Measurements from ENCODE around the gene BABAM2. TPM values are rescaled to one million over a fixed set of nuclear protein-coding genes. Genes with fewer than 3 reads are reported as not detected.

Gene BABAM2
- total RNA-seq, 1 donor from 2014 or later: 28.5 TPM

GRCh38 chr2:28320009-28320365 lies 429.5 kb downstream of the BABAM2 start:
- TF ChIP-seq EZH2 (IDR thresholded peaks at IDR 0.05; ENCODE audit: insufficient read depth, low read length): no peak
- TF ChIP-seq CTCF (IDR thresholded peaks at IDR 0.05; ENCODE audit: insufficient read depth, low read depth, low read length): no peak
- H2AFZ ChIP-seq (ENCODE audit: low read depth, low read length): no peak overlapping the region
- H3K27me3 ChIP-seq (ENCODE audit: insufficient read depth, low read length): no peaks in the 10 kb centered on the region
- no peak overlapping the region for H3K4me3 ChIP-seq (ENCODE audit: insufficient read depth, low read depth, low read length)
- no peak overlapping the region for H3K9ac ChIP-seq (ENCODE audit: low read length)
- no peak overlapping the region for H3K27ac Mint-ChIP-seq (ENCODE audit: unreplicated experiment)
- no peaks in the 10 kb centered on the region for H4K20me1 ChIP-seq (ENCODE audit: insufficient read depth, low read length)
- H3K36me3 ChIP-seq (ENCODE audit: insufficient read depth, low read length): no peaks in the 10 kb centered on the region
- peaks cover 24% of the 10 kb centered on the region for H3K4me1 Mint-ChIP-seq (ENCODE audit: low read depth, unreplicated experiment)
- no peaks in the 10 kb centered on the region for H3K79me2 ChIP-seq (ENCODE audit: insufficient read depth, low read length)
- peak overlapping the region; percentile 39 for H3K4me2 ChIP-seq (ENCODE audit: low read length)
- DNase-seq (ENCODE audit: low read depth) (no peak), FAIRE-seq (no peak)
- peaks cover 22% of the 10 kb centered on the region for H3K4me1 ChIP-seq (ENCODE audit: insufficient read depth, low read length)
- no peaks in the 10 kb centered on the region for H3K9me3 ChIP-seq (ENCODE audit: insufficient read depth, low read depth, low read length)
- H3K9me3 Mint-ChIP-seq (ENCODE audit: unreplicated experiment): no peaks in the 10 kb centered on the region
- peak overlapping the region; percentile 2 for H3K27ac ChIP-seq (ENCODE audit: low read depth, low read length)
- peaks cover 1% of the 10 kb centered on the region for H3K27me3 Mint-ChIP-seq (ENCODE audit: low read depth, unreplicated experiment)
- H3K36me3 Mint-ChIP-seq (ENCODE audit: low read depth, unreplicated experiment): peaks cover 5% of the 10 kb centered on the region
- H3K4me3 Mint-ChIP-seq (ENCODE audit: unreplicated experiment): no peak overlapping the region

- FAIRE-seq (no peak), DNase-seq (ENCODE audit: low read depth) (no peak)
- Histone ChIP-seq H3K9ac (ENCODE audit: low read length) (no peak overlapping the region), H3K79me2 (ENCODE audit: insufficient read depth, low read length) (no peaks in the 10 kb centered on the region), H2AFZ (ENCODE audit: low read depth, low read length) (no peak overlapping the region), H3K27ac (ENCODE audit: low read depth, low read length) (peak overlapping the region; percentile 2), H3K4me2 (ENCODE audit: low read length) (no peak overlapping the region), H4K20me1 (ENCODE audit: insufficient read depth, low read length) (no peaks in the 10 kb centered on the region), H3K4me3 (ENCODE audit: insufficient read depth, low read depth, low read length) (no peak overlapping the region), H3K27me3 (ENCODE audit: insufficient read depth, low read length) (no peaks in the 10 kb centered on the region), H3K9me3 (ENCODE audit: insufficient read depth, low read depth, low read length) (no peaks in the 10 kb centered on the region), H3K36me3 (ENCODE audit: insufficient read depth, low read length) (no peaks in the 10 kb centered on the region), H3K4me1 (ENCODE audit: insufficient read depth, low read length) (peaks cover 22% of the 10 kb centered on the region)
- no peaks in the 10 kb centered on the region for H3K9me3 Mint-ChIP-seq (ENCODE audit: unreplicated experiment)
- TF ChIP-seq CTCF (IDR thresholded peaks at IDR 0.05; ENCODE audit: insufficient read depth, low read depth, low read length): no peak
- no peak for TF ChIP-seq EZH2 (IDR thresholded peaks at IDR 0.05; ENCODE audit: insufficient read depth, low read length)
- H3K27me3 Mint-ChIP-seq (ENCODE audit: low read depth, unreplicated experiment): peaks cover 1% of the 10 kb centered on the region
- peaks cover 4% of the 10 kb centered on the region for H3K36me3 Mint-ChIP-seq (ENCODE audit: low read depth, unreplicated experiment)
- no peak overlapping the region for H3K4me3 Mint-ChIP-seq (ENCODE audit: unreplicated experiment)
- peaks cover 28% of the 10 kb centered on the region for H3K4me1 Mint-ChIP-seq (ENCODE audit: low read depth, unreplicated experiment)
- no peak overlapping the region for H3K27ac Mint-ChIP-seq (ENCODE audit: unreplicated experiment)
Measured at GRCh38 chr2:28320371-28320770, 429.8 kb downstream of the BABAM2 start.

- H3K79me2 ChIP-seq (ENCODE audit: insufficient read depth, low read length): no peaks in the 10 kb centered on the region
- peak overlapping the region; percentile 77 for H3K27ac Mint-ChIP-seq (ENCODE audit: unreplicated experiment)
- H3K4me1 Mint-ChIP-seq (ENCODE audit: low read depth, unreplicated experiment): peaks cover 32% of the 10 kb centered on the region
- H3K27me3 Mint-ChIP-seq (ENCODE audit: low read depth, unreplicated experiment): peaks cover 1% of the 10 kb centered on the region
- peaks cover 31% of the 10 kb centered on the region for H3K4me1 ChIP-seq (ENCODE audit: insufficient read depth, low read length)
- peaks cover 4% of the 10 kb centered on the region for H3K36me3 Mint-ChIP-seq (ENCODE audit: low read depth, unreplicated experiment)
- no peaks in the 10 kb centered on the region for H3K36me3 ChIP-seq (ENCODE audit: insufficient read depth, low read length)
- no peaks in the 10 kb centered on the region for H3K27me3 ChIP-seq (ENCODE audit: insufficient read depth, low read length)
- peak overlapping the region; percentile 12 for H3K4me2 ChIP-seq (ENCODE audit: low read length)
- no peak overlapping the region for H3K4me3 ChIP-seq (ENCODE audit: insufficient read depth, low read depth, low read length)
- H3K9me3 ChIP-seq (ENCODE audit: insufficient read depth, low read depth, low read length): no peaks in the 10 kb centered on the region
- no peak overlapping the region for H3K4me3 Mint-ChIP-seq (ENCODE audit: unreplicated experiment)
- DNase-seq (ENCODE audit: low read depth) (peak; percentile 96), FAIRE-seq (no peak)
- TF ChIP-seq EZH2 (IDR thresholded peaks at IDR 0.05; ENCODE audit: insufficient read depth, low read length) (no peak), CTCF (IDR thresholded peaks at IDR 0.05; ENCODE audit: insufficient read depth, low read depth, low read length) (no peak)
- no peaks in the 10 kb centered on the region for H3K9me3 Mint-ChIP-seq (ENCODE audit: unreplicated experiment)
- peak overlapping the region; percentile 76 for H3K27ac ChIP-seq (ENCODE audit: low read depth, low read length)
- no peak overlapping the region for H2AFZ ChIP-seq (ENCODE audit: low read depth, low read length)
- no peaks in the 10 kb centered on the region for H4K20me1 ChIP-seq (ENCODE audit: insufficient read depth, low read length)
- peak overlapping the region; percentile 59 for H3K9ac ChIP-seq (ENCODE audit: low read length)
Measured at GRCh38 chr2:28321426-28321825, 430.9 kb downstream of the BABAM2 start.
